Activated T-cell treated with anti-CD3 and anti-CD28 coated beads, Interleukin-2, amount 50 U/mL, for 4 hours (primary cell): ENCODE data around the gene GFY. TPM values are rescaled to one million over a fixed set of nuclear protein-coding genes. Genes with fewer than 3 reads are reported as not detected.

Experiments
- ATAC-seq, 2 donors: fragments of 200-7000 bp; cut with Tn5 transposase; one replicate each; pipeline ENCODE4 v1.10.0; 2021
- DNase-seq: peaks from one replicate; pipeline ENCODE4 v3.0.0-alpha.2; 2020
- H3K27me3 Mint-ChIP-seq: one replicate; pipeline ENCODE4 v1.8.0; 2021; ENCODE audit warnings: low read depth, mixed read lengths
- H3K36me3 Mint-ChIP-seq: one replicate; pipeline ENCODE4 v1.8.0; 2022; ENCODE audit warnings: mixed read lengths; ENCODE audit not compliant: insufficient read depth
- H3K4me1 Mint-ChIP-seq: one replicate; pipeline ENCODE4 v1.8.0; 2021; ENCODE audit warnings: low read depth, mixed read lengths
- H3K4me3 Mint-ChIP-seq: one replicate; pipeline ENCODE4 v1.8.0; 2021; ENCODE audit warnings: mild to moderate bottlenecking, moderate library complexity, mixed read lengths
- H3K9me3 Mint-ChIP-seq: one replicate; pipeline ENCODE4 v1.8.0; 2021; ENCODE audit warnings: mixed read lengths
- total RNA-seq, 3 donors: library from RNA; stranded (reverse); gene quantifications; one replicate each; pipeline ENCODE4 v1.2.1, GENCODE V29; 2021

Gene GFY
- total RNA-seq, 3 donors from 2014 or later: not detected

DNA sequence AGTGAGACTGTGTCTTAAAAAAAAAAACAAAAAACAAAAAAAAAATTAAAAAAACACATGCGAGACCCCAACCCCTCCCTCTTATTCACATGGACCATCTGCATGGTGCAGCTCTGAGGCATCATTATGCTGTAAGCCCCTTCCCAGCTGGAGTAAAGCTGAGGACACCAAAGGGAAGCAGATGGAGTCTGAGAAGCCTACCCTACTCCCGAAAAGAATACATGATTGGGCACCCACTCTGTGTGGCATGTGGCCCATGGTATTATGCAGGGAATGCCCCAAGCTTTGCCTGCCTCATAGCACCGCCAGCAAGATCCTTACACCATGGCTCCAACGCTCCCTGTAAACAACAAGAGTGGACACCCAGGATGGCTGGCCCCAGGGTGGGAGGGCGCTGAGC, 6.7 kb upstream of the GFY start:
- Mint-ChIP-seq H3K4me3 (no peak overlapping the region), H3K27me3 (peaks cover 53% of the 10 kb centered on the region), H3K9me3 (no peaks in the 10 kb centered on the region), H3K4me1 (peaks cover 20% of the 10 kb centered on the region), H3K36me3 (no peaks in the 10 kb centered on the region)
- ATAC-seq (no peak), DNase-seq (no peak)

- H3K27me3 Mint-ChIP-seq: peaks cover 59% of the 10 kb centered on the region
- DNase-seq (no peak), ATAC-seq (no peak)
- no peaks in the 10 kb centered on the region for H3K9me3 Mint-ChIP-seq
- no peak overlapping the region for H3K4me3 Mint-ChIP-seq
- H3K36me3 Mint-ChIP-seq: no peaks in the 10 kb centered on the region
- H3K4me1 Mint-ChIP-seq: peaks cover 26% of the 10 kb centered on the region
These were observed 6.0 kb upstream of the GFY start for GRCh38 chr19:49419173-49419572.

DNA sequence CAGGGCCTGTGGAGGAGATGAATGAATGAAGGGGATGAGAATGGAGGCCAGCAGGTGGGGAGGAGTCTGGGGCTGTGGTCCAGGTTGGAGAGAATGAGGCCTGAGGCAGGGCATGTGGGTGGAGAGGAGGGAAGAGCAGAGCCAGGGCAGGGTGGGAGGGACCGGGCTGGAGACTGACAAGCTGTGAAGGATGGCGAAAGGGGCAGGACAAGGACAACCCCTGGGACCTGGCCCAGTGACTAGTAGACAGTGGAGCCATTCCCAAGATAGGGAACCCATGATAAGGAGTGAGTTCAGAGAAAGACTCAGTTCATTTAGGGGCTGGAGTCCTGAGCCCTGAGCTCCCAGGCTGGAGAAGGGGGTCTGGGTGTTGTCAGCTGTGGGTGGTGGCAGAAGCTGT, 5.0 kb upstream of the GFY start:
- H3K36me3 Mint-ChIP-seq: no peaks in the 10 kb centered on the region
- H3K9me3 Mint-ChIP-seq: no peaks in the 10 kb centered on the region
- no peak for DNase-seq
- H3K4me1 Mint-ChIP-seq: peaks cover 32% of the 10 kb centered on the region
- peaks cover 67% of the 10 kb centered on the region for H3K27me3 Mint-ChIP-seq
- no peak for ATAC-seq
- H3K4me3 Mint-ChIP-seq: no peak overlapping the region

- H3K4me3 Mint-ChIP-seq: no peak overlapping the region
- peak in 1 of 2 donors; percentile 53 for ATAC-seq
- no peaks in the 10 kb centered on the region for H3K9me3 Mint-ChIP-seq
- no peaks in the 10 kb centered on the region for H3K36me3 Mint-ChIP-seq
- peaks cover 34% of the 10 kb centered on the region for H3K4me1 Mint-ChIP-seq
- H3K27me3 Mint-ChIP-seq: peaks cover 75% of the 10 kb centered on the region
- DNase-seq: no peak
These were observed 3.9 kb upstream of the GFY start for GRCh38 chr19:49421039-49421877.

DNA sequence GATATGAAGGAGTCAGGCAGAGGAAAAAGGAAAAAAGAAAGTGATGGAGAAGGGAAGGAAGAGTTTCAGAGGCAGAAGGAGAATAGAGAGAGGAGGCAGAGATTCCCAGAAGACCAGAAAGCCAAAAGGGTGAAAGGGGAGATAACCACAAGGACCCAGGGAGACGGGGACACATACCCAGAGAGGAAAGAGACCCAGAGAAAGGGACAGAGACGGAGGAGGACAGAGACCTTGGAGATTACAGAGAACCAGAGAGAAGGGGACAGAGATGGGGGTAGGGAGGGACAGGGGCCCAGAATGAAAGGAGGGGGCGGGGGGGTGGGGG, 3.3 kb upstream of the GFY start:
- no peak overlapping the region for H3K4me3 Mint-ChIP-seq
- H3K27me3 Mint-ChIP-seq: peaks cover 78% of the 10 kb centered on the region
- ATAC-seq (no peak), DNase-seq (no peak)
- H3K4me1 Mint-ChIP-seq: peaks cover 40% of the 10 kb centered on the region
- no peaks in the 10 kb centered on the region for H3K36me3 Mint-ChIP-seq
- H3K9me3 Mint-ChIP-seq: no peaks in the 10 kb centered on the region

DNA sequence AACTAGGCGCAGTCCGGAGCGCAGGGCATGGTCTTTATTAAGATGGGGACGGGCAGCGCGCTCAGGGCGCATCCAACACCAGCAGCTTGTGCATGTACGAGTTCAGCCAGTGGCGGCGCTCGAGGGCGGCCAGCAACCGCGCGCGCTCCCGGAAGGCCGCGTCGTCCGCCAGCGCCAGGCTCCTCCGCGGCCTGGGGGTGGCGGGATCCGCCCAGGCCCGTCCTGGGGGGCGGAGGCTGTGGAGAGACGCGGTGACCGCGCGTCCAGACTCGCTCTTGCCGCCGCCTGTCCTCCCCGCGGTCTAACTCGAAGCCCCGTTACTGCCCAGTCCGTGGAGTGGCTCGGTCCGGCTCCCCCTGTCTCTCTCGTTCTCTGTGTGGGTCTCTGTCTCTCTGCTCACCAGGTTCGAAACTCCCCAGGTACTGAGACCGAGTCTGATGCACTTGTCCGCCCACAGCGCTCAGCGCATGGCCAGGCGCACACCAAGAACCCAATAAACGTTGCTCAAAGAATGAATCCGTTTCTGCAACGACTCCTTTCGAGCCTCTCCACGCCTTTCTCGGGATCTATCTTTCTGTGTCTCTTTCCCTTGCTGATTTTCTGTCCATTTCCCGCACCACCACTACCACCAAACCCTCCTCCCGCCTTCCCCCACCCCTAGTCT, 2.6 kb upstream of the GFY start:
- no peak for DNase-seq
- peak overlapping the region; percentile 73 for H3K4me3 Mint-ChIP-seq

DNA sequence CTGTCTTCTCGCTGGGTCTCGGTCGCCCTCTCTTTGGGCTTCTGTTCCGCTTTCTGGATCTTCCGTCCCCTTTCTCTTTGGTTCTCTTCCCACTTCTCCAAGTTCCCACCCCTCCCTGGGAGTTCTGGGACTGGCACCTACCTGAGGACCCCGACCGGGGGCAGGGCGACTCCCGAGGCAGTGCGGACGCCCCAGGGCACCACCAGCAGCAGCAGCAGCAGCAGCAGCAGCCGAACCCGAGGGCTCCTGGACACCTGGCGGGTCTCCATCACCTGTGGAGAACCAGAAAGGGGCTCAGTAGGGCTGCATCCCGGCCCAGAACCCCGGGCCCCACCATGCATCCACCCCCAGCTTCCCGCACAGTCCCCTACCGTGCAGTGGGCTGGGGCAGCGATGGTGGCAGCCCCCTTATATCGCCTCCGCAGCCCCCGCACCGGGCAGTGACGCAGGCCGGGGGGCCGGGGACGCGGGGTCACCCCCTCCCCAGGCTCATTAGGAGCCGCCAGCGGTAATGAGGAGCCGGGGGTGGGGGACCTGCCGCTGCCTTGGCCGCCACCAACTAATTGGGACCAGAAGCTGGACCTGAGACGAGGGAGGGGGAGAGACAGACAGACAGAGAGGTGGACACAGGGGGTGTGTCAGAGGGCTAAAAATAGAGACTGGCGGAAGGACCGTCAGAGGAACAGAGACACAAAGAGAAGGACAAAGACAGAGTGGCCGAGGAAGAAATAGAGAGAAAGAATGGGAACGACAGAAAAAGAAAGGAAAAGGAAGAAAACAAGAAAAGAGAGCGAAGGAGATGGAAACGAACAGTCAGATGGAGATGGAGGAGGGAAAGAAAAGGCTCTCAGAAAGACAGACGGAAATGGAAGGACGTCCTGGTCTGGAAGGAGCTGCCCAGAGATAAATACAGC, 1.9 kb upstream of the GFY start, which contains the start of gene PTH2:
Gene PTH2 (minus strand): TSS at position 371 of the 914 bp plus-strand sequence. CDS start 102 bp downstream, at position 269.
- ATAC-seq: peak; percentile 5 to 11
- Mint-ChIP-seq H3K27me3 (peaks cover 84% of the 10 kb centered on the region), H3K9me3 (no peaks in the 10 kb centered on the region)

More for the DNA sequence above, 2.6 kb upstream of the GFY start:
- ATAC-seq: peak; percentile 42
- peaks cover 79% of the 10 kb centered on the region for H3K27me3 Mint-ChIP-seq
- no peaks in the 10 kb centered on the region for H3K36me3 Mint-ChIP-seq
- no peaks in the 10 kb centered on the region for H3K9me3 Mint-ChIP-seq
- H3K4me1 Mint-ChIP-seq: peaks cover 44% of the 10 kb centered on the region

GRCh38 chr19:49423985-49424303, 1.2 kb upstream of the GFY start:
- no peaks in the 10 kb centered on the region for H3K9me3 Mint-ChIP-seq
- peaks cover 55% of the 10 kb centered on the region for H3K4me1 Mint-ChIP-seq
- DNase-seq: no peak
- H3K36me3 Mint-ChIP-seq: no peaks in the 10 kb centered on the region
- H3K4me3 Mint-ChIP-seq: peak overlapping the region; percentile 37
- H3K27me3 Mint-ChIP-seq: peaks cover 84% of the 10 kb centered on the region
- ATAC-seq: peak in 1 of 2 donors; percentile 25

More for the DNA sequence above, 1.9 kb upstream of the GFY start, which contains the start of gene PTH2:
- Mint-ChIP-seq H3K36me3 (no peaks in the 10 kb centered on the region), H3K4me1 (peaks cover 50% of the 10 kb centered on the region), H3K4me3 (peak within 1 kb of the TSS; percentile 73)
- DNase-seq: no peak

DNA sequence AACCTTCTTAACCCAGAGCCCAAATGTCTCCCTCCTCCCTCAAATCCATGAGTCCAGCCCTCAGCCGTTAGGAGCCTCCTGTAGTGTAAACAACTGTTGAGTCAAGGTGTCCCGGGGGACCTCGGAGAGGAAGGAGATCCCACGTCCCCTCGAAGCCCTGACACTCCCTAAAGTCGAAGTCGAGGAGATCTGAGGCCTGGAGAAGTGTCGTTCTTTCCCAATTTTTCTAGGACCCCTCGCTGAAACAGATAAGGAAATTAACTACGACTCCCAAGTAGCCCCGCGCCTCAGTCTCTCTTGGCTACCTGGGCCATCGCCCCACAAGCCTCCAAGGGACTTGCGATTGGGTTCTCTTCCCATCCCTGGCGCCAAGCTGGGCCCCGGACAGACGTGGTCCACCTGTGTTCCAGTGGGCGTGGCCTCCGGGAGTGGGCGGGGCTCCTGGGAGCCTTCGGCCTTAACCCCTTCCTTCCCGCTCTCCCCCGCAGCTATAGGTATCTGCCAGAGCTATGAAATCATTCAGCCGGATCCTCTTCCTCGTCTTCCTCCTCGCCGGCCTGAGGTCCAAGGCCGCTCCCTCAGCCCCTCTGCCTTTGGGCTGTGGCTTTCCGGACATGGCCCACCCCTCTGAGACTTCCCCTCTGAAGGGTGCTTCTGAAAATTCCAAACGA, 869 bp downstream of the GFY start:
- peaks cover 83% of the 10 kb centered on the region for H3K27me3 Mint-ChIP-seq
- ATAC-seq (no peak), DNase-seq (no peak)
- H3K9me3 Mint-ChIP-seq: no peaks in the 10 kb centered on the region
- H3K4me3 Mint-ChIP-seq: no peak overlapping the region
- H3K36me3 Mint-ChIP-seq: no peaks in the 10 kb centered on the region
- H3K4me1 Mint-ChIP-seq: peaks cover 57% of the 10 kb centered on the region

- DNase-seq: no peak
- no peaks in the 10 kb centered on the region for H3K36me3 Mint-ChIP-seq
- H3K27me3 Mint-ChIP-seq: peaks cover 87% of the 10 kb centered on the region
- ATAC-seq: no peak
- H3K4me3 Mint-ChIP-seq: no peak overlapping the region
- peaks cover 53% of the 10 kb centered on the region for H3K4me1 Mint-ChIP-seq
- H3K9me3 Mint-ChIP-seq: no peaks in the 10 kb centered on the region
These were observed 2.2 kb downstream of the GFY start for GRCh38 chr19:49427339-49427738.

DNA sequence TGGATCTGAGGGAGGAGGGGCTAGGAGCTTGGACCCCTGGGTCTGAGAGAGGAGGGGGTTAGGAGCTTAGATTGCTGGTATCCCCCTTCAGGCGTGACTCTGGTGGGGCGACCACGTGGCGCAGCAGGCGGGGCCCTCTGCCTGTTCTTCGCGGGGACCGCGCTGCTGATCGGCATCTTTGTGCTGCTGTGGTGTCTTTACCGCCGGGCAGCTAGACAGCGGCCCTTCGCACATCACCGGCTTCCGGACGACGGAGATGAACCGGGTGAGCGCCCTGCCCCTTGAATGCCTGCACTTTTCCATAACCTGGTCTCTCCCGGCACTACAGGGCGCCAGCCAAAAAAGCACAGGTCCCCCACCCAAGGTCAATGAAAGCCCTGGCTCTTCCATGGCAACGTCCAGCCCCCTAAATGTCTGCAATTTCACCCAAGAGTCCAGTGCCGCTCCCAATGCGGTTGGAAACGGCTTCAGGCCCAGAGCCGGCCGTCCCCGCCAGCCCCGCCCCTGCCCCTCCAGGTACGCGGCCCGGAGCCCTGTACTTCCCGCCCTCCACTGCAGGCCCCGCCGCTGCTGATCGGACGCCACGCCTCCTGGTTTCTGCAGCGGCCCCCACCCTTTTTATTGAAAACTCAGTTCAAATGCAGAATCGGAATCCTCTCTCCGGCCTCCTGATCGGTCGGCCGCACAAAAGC, 2.8 kb downstream of the GFY start:
- Mint-ChIP-seq H3K4me1 (peaks cover 49% of the 10 kb centered on the region), H3K36me3 (no peaks in the 10 kb centered on the region), H3K9me3 (no peaks in the 10 kb centered on the region), H3K27me3 (peaks cover 87% of the 10 kb centered on the region), H3K4me3 (peak overlapping the region; percentile 29)
- DNase-seq (no peak), ATAC-seq (peak; percentile 36 to 50)

- Mint-ChIP-seq H3K36me3 (no peaks in the 10 kb centered on the region), H3K4me3 (no peak overlapping the region), H3K4me1 (peaks cover 49% of the 10 kb centered on the region), H3K27me3 (peaks cover 88% of the 10 kb centered on the region), H3K9me3 (no peaks in the 10 kb centered on the region)
- ATAC-seq (no peak), DNase-seq (no peak)
These were observed 3.6 kb downstream of the GFY start for GRCh38 chr19:49428547-49429451.
